GM19455 (cell line): ENCODE measurements around the gene ZFAND2A.
"Not testable (repeated sequence)": the region's sequence is repeated elsewhere in the genome, so short reads cannot be mapped to it uniquely, and the experiment has no call there.

ENCODE experiments used
- ATAC-seq: cut with Tn5 transposase; IDR thresholded peaks from one replicate; pipeline ENCODE4 v1.9.1; 2021; ENCODE audit not compliant: unreplicated experiment

ZFAND2A gene

GRCh38 chr7:1154172-1154739 is 5.7 kb downstream of the ZFAND2A start:
- no peak for ATAC-seq

- ATAC-seq = no peak
Observed at GRCh38 chr7:1152492-1152891, 7.5 kb downstream of the ZFAND2A start.

GRCh38 chr7:1151653-1152425 is 8.2 kb downstream of the ZFAND2A start:
- ATAC-seq = no peak

- ATAC-seq = no peak
Observed at GRCh38 chr7:1151156-1151555, 8.8 kb downstream of the ZFAND2A start.

- ATAC-seq = no peak
Observed at GRCh38 chr7:1150400-1151002, 9.5 kb downstream of the ZFAND2A start.

- ATAC-seq = no peak
Observed at GRCh38 chr7:1149351-1149794, 10.6 kb downstream of the ZFAND2A start.

GRCh38 chr7:1147873-1148272 is 12.1 kb downstream of the ZFAND2A start:
- ATAC-seq = not testable (repeated sequence)

GRCh38 chr7:1144269-1144771 is 15.7 kb downstream of the ZFAND2A start:
- no peak for ATAC-seq

GRCh38 chr7:1143031-1143430 is 17.0 kb downstream of the ZFAND2A start:
- not testable (repeated sequence) for ATAC-seq

- no peak for ATAC-seq
Observed at GRCh38 chr7:1142051-1142635, 17.9 kb downstream of the ZFAND2A start.

- ATAC-seq = no peak
Observed at GRCh38 chr7:1141651-1142050, 18.3 kb downstream of the ZFAND2A start.

- no peak for ATAC-seq
Observed at GRCh38 chr7:1140476-1141104, 19.4 kb downstream of the ZFAND2A start.

GRCh38 chr7:1137517-1138167 is 22.4 kb downstream of the ZFAND2A start:
- ATAC-seq = peak; percentile 60

GRCh38 chr7:1136841-1137516 is 23.0 kb downstream of the ZFAND2A start:
- ATAC-seq = no peak

- no peak for ATAC-seq
Observed at GRCh38 chr7:1134951-1135350, 25.0 kb downstream of the ZFAND2A start.

- ATAC-seq = no peak
Observed at GRCh38 chr7:1131471-1132265, 28.3 kb downstream of the ZFAND2A start.

GRCh38 chr7:1130021-1130990 is 29.7 kb downstream of the ZFAND2A start:
- no peak for ATAC-seq

GRCh38 chr7:1129431-1129830 is 30.6 kb downstream of the ZFAND2A start:
- no peak for ATAC-seq
